BJ (cell line): ENCODE results near the gene CRYZL1. TPM values are rescaled to one million over a fixed set of nuclear protein-coding genes. Genes with fewer than 3 reads are reported as not detected.
A peak's percentile ranks its signal among the peaks of the same experiment; 100 is the strongest.

ENCODE experiments used
- CTCF ChIA-PET: fragments of 350-600 bp; formaldehyde crosslinking; extraction: SDS; loops from one replicate; lab custom pipeline; 2021; ENCODE audit warnings: antibody characterized with exemption, inconsistent platforms; lab: Yijun Ruan, JAX
- POLR2A ChIA-PET: fragments of 300-600 bp; sonication (Branson Sonifier 250); formaldehyde crosslinking; extraction: SDS; loops from one replicate; lab custom pipeline; 2021; ENCODE audit warnings: antibody characterized with exemption; lab: Charles Lee
- DNase-seq: peaks from one replicate; pipeline ENCODE4 v3.0.0-alpha.2; 2011; ENCODE audit warnings: low read depth
- H3K27me3 ChIP-seq: 2 replicates; pipeline ENCODE4 v1.6.0; 2011; ENCODE audit warnings: low read length; ENCODE audit not compliant: control insufficient read depth, insufficient read depth
- H3K36me3 ChIP-seq: 2 replicates; pipeline ENCODE4 v1.5.1; 2011; ENCODE audit warnings: low read length; ENCODE audit not compliant: control insufficient read depth, insufficient read depth
- H3K4me3 ChIP-seq: 2 replicates; pipeline ENCODE4 v1.5.1; 2011; ENCODE audit warnings: low read depth, mild to moderate bottlenecking, control low read depth, low read length
- CTCF ChIP-seq: IDR thresholded peaks from 2 replicates; pipeline ENCODE4 v1.5.1; 2011; ENCODE audit warnings: low read depth, mild to moderate bottlenecking, control low read depth, inconsistent platforms, low read length, moderate library complexity; ENCODE audit not compliant: insufficient read depth
- polyA plus RNA-seq: library from polyadenylated mRNA; depleted of rRNA; stranded (reverse); fragments of >200 nt; gene quantifications from 2 replicates; pipeline ENCODE4 v1.2.3, GENCODE V29; 2011; rRNA removed

The CRYZL1 gene
- polyA plus RNA-seq, 1 experiment = 21.2 TPM

- no peaks in the 10 kb centered on the region for H3K27me3 ChIP-seq
- ChIA-PET POLR2A (no interaction called here), CTCF (interaction anchor here (2.6 kb wide), 1 partner anchor 64 kb away, joined by 6 read pairs; no protein-coding TSS in a partner anchor)
- TF ChIP-seq CTCF = no peak
- H3K36me3 ChIP-seq = no peaks in the 10 kb centered on the region
- no peak for DNase-seq
- peak within 1 kb of the TSS; percentile 70 for H3K4me3 ChIP-seq
These were observed 99.5 kb downstream of the CRYZL1 start, which contains the start of gene GART for GRCh38 chr21:33541756-33542639. GART (minus strand) TSS chr21:33542117; CDS start chr21:33539315, 2,802 bp downstream.

GRCh38 chr21:33541105-33541711 is 100.3 kb downstream of the CRYZL1 start:
- ChIA-PET POLR2A (no interaction called here), CTCF (interaction anchor here (2.6 kb wide), 1 partner anchor 65 kb away, joined by 6 read pairs; no protein-coding TSS in a partner anchor)
- H3K27me3 ChIP-seq = no peaks in the 10 kb centered on the region
- TF ChIP-seq CTCF = no peak
- H3K36me3 ChIP-seq = peaks cover 1% of the 10 kb centered on the region; the same call in 1 of the 2 replicates
- peak overlapping the region; percentile 67 for H3K4me3 ChIP-seq
- no peak for DNase-seq

- ChIA-PET CTCF (interaction anchor here (2.6 kb wide), 1 partner anchor 65 kb away, joined by 6 read pairs; no protein-coding TSS in a partner anchor), POLR2A (no interaction called here)
- Histone ChIP-seq H3K27me3 (no peaks in the 10 kb centered on the region), H3K4me3 (no peak overlapping the region; the same call in 1 of the 2 replicates), H3K36me3 (peaks cover 1% of the 10 kb centered on the region; the same call in 1 of the 2 replicates)
- DNase-seq = no peak
- no peak for TF ChIP-seq CTCF
These were observed 100.8 kb downstream of the CRYZL1 start for GRCh38 chr21:33540711-33541104.

- no peak for DNase-seq
- H3K27me3 ChIP-seq = no peaks in the 10 kb centered on the region
- CTCF ChIA-PET = no interaction called here
- peaks cover 1% of the 10 kb centered on the region; the same call in 1 of the 2 replicates for H3K36me3 ChIP-seq
- POLR2A ChIA-PET = no interaction called here
- H3K4me3 ChIP-seq = no peak overlapping the region
- TF ChIP-seq CTCF = no peak
These were observed 101.9 kb downstream of the CRYZL1 start for GRCh38 chr21:33539616-33540015.

Other genes starting within 250 kb of the CRYZL1 start
- gene IFNGR2, start 238.3 kb downstream of the CRYZL1 start, polyA plus RNA-seq = 107 and 114 TPM in 2 replicates
- gene TMEM50B, start 161.8 kb downstream of the CRYZL1 start, polyA plus RNA-seq = 23.5 and 32.1 TPM in 2 replicates
- gene DNAJC28, start 150.0 kb downstream of the CRYZL1 start, polyA plus RNA-seq = 0.38 and 0.91 TPM in 2 replicates
- gene GART, start 99.6 kb downstream of the CRYZL1 start, polyA plus RNA-seq = 14.8 and 25.7 TPM in 2 replicates
- gene SON, start 98.7 kb downstream of the CRYZL1 start, polyA plus RNA-seq = 41.6 and 62.8 TPM in 2 replicates
- gene DONSON, start 53.1 kb downstream of the CRYZL1 start, polyA plus RNA-seq = 12.7 and 19.4 TPM in 2 replicates
- gene ITSN1, start 760 bp upstream of the CRYZL1 start, polyA plus RNA-seq = 56.2 and 68.4 TPM in 2 replicates